Germinal center (tissue), 1 donor: ENCODE results near the gene AFF3.

Source experiments
- DNase-seq: peaks from one replicate; pipeline ENCODE4 v3.0.0; 2012; ENCODE audit warnings: mixed read lengths, low spot score

Gene AFF3

DNA sequence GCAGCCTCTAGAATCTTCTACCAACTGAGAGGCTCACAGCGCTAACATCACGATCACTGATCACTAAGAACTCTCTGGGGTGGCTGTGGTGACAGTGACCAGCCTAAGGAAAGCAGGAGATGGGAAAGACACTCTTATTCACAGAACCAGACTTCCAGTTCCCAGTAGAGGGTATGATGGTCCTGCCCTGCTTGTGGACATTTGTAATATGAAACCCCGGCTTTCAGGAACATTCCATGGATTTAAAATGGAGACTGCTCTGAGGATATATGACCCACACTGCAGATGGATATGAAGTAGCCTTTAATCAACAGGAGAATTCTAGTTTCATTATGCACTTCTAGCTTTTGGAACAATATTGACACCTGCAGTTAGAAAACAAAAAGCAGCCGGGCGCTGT lies 131.8 kb downstream of the AFF3 start:
- no peak for DNase-seq

- DNase-seq, result no peak
These were observed 132.6 kb downstream of the AFF3 start for GRCh38 chr2:100009743-100010142.

GRCh38 chr2:100008956-100009355 lies 133.4 kb downstream of the AFF3 start:
- DNase-seq, result no peak

DNA sequence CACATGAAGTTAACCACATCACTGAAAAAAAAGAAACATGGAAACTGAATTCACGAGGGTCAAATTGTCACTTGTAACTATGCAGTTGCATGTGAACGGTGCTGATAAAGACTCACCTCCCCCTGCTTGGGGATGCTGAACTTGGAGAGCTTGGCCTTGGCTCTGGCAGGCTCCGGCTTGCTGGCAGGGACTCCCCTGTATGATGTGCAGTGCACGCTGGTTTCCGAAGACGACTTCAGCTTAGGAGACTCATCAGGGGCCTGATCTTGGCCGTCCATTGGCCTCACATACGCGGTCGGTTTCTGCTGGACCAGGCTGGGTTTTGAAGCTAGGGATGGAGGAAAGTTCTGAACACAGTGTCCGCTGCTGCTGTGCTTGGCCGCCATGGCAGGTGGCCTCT lies 135.9 kb downstream of the AFF3 start:
- DNase-seq, result no peak

DNA sequence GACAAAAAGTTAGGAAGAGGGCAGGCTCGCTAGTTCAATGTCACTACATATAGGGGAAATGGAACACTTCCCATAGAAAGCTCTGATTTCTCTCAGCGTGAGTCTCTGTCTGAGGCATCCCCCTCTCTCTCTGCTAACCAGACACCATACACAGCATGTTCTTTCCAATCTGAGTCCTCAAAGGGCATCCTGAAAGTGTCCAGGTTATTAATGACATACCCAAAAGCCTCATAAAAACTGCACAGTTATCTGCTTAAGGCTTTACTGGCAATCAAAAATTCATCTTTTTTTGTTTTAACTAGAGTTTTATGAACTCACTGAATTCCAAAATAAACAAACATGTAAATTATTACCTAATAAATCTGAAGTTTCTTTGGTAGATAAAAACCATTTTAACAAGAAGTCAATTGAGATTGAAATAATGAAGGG lies 137.4 kb downstream of the AFF3 start:
- no peak for DNase-seq

- DNase-seq, result no peak
These were observed 138.0 kb downstream of the AFF3 start for GRCh38 chr2:100004348-100004884.

DNA sequence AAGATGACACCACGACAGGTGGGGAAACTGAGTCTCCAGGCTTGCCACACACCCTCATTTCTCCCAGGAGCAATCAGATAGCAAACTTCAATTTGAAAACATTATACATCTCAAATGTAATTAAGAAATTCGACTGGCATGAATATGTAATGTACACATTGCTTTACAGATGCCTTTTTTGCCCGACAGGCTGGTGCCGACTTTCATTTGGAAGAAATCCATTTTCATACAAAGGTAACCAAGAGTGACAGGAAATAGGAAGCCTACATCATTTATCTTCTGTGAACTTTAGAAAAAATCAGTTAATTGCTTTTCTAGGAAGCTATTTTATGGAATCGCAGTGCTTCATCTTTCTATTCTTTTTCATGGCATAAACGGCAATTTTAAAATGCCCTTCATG lies 140.3 kb downstream of the AFF3 start:
- no peak for DNase-seq

- no peak for DNase-seq
These were observed 141.3 kb downstream of the AFF3 start for GRCh38 chr2:100000915-100001707.

DNA sequence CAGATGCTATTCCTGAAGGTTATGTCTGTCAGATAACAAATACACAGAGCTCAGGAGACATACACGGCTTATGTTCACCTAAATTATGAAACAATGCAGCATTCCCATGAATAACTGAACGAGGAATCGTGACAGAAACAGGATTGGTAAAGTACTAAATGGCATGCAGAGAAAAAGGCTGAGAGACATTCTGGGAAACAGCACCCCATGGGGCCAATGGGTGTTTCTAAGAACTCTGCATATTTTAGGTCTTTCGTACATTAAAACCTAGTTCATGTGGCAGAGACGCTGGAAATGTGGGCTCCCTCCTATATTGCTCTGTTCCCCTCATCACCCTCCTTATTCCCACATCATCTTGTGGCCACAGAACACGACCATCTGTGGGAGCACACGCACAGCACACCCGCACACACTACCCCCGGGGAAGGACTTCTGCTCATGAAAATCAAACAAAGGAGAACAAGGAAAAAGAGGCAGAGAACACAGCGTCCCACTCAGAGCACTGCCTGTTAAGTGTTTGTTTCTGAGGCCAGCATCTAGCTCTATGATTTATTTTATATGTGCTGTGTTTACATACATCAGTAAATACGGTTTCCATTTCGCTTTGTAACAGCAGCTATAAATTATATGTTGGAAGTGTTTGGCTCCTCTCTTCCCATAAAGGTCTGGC lies 143.6 kb downstream of the AFF3 start:
- no peak for DNase-seq

- DNase-seq, result no peak
These were observed 152.5 kb downstream of the AFF3 start for GRCh38 chr2:99989905-99990304.

GRCh38 chr2:99988599-99988998 lies 153.8 kb downstream of the AFF3 start:
- DNase-seq, result no peak

- DNase-seq, result no peak
These were observed 155.2 kb downstream of the AFF3 start for GRCh38 chr2:99987160-99987559.

GRCh38 chr2:99984799-99985515 lies 157.4 kb downstream of the AFF3 start:
- DNase-seq, result no peak

- no peak for DNase-seq
These were observed 159.6 kb downstream of the AFF3 start for GRCh38 chr2:99982744-99983143.

GRCh38 chr2:99981840-99982239 lies 160.6 kb downstream of the AFF3 start:
- no peak for DNase-seq

- no peak for DNase-seq
These were observed 162.2 kb downstream of the AFF3 start for GRCh38 chr2:99980176-99980575.

DNA sequence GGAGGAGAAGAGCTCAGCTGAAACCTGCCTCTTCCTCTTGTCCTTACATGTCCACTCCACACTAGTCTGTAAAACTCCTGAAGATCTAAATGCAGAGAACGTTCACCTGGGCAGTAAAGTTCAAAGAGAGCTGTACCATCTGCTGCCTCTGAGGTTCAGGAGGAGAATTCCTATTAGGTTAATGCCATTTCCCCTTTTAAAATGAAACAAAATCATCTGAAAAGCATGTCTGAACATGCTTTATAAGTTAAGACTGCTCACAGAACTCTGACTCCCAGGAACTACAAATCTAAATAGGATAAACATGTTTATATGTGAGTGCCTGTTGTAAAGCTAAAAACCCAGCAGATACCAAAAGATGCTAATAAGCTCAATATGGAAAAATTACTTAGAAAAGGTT lies 164.4 kb downstream of the AFF3 start:
- no peak for DNase-seq

- no peak for DNase-seq
These were observed 167.0 kb downstream of the AFF3 start for GRCh38 chr2:99975386-99975785.

DNA sequence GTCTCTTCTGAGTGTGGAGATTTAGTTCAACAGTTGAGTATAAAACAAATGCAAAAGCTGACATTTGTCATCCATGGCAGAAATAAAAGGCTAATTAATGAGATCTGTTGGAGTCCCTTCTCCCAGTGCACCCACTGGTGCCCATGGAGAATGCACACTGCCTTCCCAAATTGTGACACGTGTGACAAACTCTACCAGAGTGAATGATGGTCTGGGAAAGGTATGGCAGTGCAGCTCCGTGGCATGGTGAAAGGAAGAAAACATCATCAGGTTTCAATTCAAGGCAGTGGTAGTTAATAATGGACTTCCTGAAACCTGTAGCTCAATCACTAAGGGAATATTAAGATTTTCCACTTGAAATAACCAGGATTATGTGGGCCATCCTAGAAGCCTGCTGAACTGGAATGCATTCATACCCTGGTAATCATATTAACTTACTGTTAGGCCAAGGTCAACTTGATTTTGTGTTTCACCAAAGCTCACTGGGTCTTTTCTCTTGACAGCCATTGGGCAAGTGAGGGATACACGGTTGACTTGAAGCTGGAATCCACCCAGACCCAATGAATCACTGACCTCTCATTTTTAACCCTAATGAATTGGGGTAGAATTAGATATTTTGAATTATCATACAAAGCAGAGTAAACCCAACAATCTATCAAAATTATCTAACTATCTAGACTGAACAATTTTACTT lies 167.6 kb downstream of the AFF3 start:
- DNase-seq, result no peak

GRCh38 chr2:99974275-99974674 lies 168.1 kb downstream of the AFF3 start:
- no peak for DNase-seq

DNA sequence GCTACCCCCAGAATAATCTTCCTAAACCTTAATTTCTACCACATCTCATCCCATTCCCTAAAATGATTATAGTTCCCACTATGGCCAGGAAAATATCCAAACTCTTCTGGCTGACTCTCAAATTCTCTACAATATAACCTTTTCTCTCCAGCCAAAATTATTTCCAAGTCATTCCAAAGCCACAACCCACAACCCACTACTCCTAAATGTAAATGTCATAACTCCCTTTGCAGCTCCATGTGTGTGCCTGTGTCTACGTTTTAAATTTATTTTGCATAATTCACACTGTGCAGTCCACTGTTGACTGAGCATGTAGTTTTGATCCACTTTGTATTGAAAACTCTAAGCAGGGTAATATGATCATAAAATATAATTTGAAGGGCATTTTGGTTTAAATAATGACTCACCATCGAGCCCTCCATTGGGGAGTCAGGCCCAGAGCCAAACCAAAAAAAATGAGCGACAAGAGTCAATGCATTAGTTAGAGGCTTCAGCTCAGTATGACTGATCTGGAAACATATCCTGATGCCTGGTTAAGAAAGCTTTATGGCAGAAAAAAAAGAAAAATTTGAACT lies 171.0 kb downstream of the AFF3 start:
- no peak for DNase-seq
